ENCODE data around the gene TARS3. TPM values are rescaled to one million over a fixed set of nuclear protein-coding genes. Genes with fewer than 3 reads are reported as not detected.

TARS3 gene
- total RNA-seq, 1 experiment from 2014 or later, result 12.4 TPM

- TF ChIP-seq POLR2AphosphoS5 (IDR thresholded peaks at IDR 0.05; ENCODE audit: low read depth, low read length), result no peak
- no peak for TF ChIP-seq SIN3A (IDR thresholded peaks at IDR 0.05; ENCODE audit: borderline replicate concordance, insufficient read depth, low read depth, low read length)
- TF ChIP-seq REST (IDR thresholded peaks at IDR 0.05; ENCODE audit: insufficient read depth in 1 of 2, low read depth in 2 of 2, low read length in 1 of 2), result no peak
- no peak for TF ChIP-seq CTCF (IDR thresholded peaks at IDR 0.05)
- TF ChIP-seq TCF7L2 (IDR thresholded peaks at IDR 0.05; ENCODE audit: low read depth, low read length), result no peak
- intact Hi-C loops (cut with micrococcal nuclease; ENCODE audit: unreplicated experiment), result no loop called here
- ATAC-seq (no peak), DNase-seq (ENCODE audit: low read depth, low spot score) (no peak)
- Histone ChIP-seq H3K4me1 (ENCODE audit: control insufficient read depth, insufficient read depth, low read length) (no peaks in the 10 kb centered on the region), H3K27ac (ENCODE audit: low read length) (no peak overlapping the region), H3K9me3 (ENCODE audit: control insufficient read depth, insufficient read depth, low read depth, low read length) (no peaks in the 10 kb centered on the region), H3K36me3 (ENCODE audit: control insufficient read depth, insufficient read depth, low read length) (peaks cover 10% of the 10 kb centered on the region), H3K27me3 (ENCODE audit: control insufficient read depth, insufficient read depth, low read length) (no peaks in the 10 kb centered on the region), H3K4me3 (ENCODE audit: low read depth in 2 of 2, low read length in 2 of 2) (no peak overlapping the region)
- CTCF ChIA-PET, result no interaction called here
- BruUV-seq (replicated peaks), result no TSS peak
- POLR2A ChIA-PET, result no interaction called here
- in situ Hi-C loops (cut with HindIII; ENCODE audit: low pct_unique_long_range_greater_than_20kb, low sequenced_read_pairs), result no loop called here
Measured at GRCh38 chr15:101679806-101680205, 44.5 kb downstream of the TARS3 start.

- intact Hi-C loops (cut with micrococcal nuclease; ENCODE audit: unreplicated experiment), result no loop called here
- in situ Hi-C loops (cut with HindIII; ENCODE audit: low pct_unique_long_range_greater_than_20kb, low sequenced_read_pairs), result no loop called here
- H3K27me3 ChIP-seq (ENCODE audit: control insufficient read depth, insufficient read depth, low read length), result no peaks in the 10 kb centered on the region
- TF ChIP-seq CTCF (IDR thresholded peaks at IDR 0.05) (no peak), SIN3A (IDR thresholded peaks at IDR 0.05; ENCODE audit: borderline replicate concordance, insufficient read depth, low read depth, low read length) (no peak), TCF7L2 (IDR thresholded peaks at IDR 0.05; ENCODE audit: low read depth, low read length) (no peak), REST (IDR thresholded peaks at IDR 0.05; ENCODE audit: insufficient read depth in 1 of 2, low read depth in 2 of 2, low read length in 1 of 2) (no peak), POLR2AphosphoS5 (IDR thresholded peaks at IDR 0.05; ENCODE audit: low read depth, low read length) (no peak)
- H3K9me3 ChIP-seq (ENCODE audit: control insufficient read depth, insufficient read depth, low read depth, low read length), result no peaks in the 10 kb centered on the region
- ChIA-PET POLR2A (interaction anchor here (0.7 kb wide), 1 partner anchor 409 kb away, joined by 5 read pairs; no protein-coding TSS in a partner anchor), CTCF (interaction anchor here (0.7 kb wide), 1 partner anchor 189 kb away, joined by 3 read pairs; no protein-coding TSS in a partner anchor)
- no peak for ATAC-seq
- H3K4me3 ChIP-seq (ENCODE audit: low read depth in 2 of 2, low read length in 2 of 2), result no peak overlapping the region
- no peaks in the 10 kb centered on the region for H3K4me1 ChIP-seq (ENCODE audit: control insufficient read depth, insufficient read depth, low read length)
- H3K27ac ChIP-seq (ENCODE audit: low read length), result no peak overlapping the region
- no peak for DNase-seq (ENCODE audit: low read depth, low spot score)
- BruUV-seq (replicated peaks), result no TSS peak
- no peaks in the 10 kb centered on the region for H3K36me3 ChIP-seq (ENCODE audit: control insufficient read depth, insufficient read depth, low read length)
Measured at GRCh38 chr15:101676921-101677329, 47.3 kb downstream of the TARS3 start.

All from Panc1 (cell line).